LoVo (cell line): ENCODE data around the gene SYT5.

Experiments
- DNase-seq: peaks from one replicate; pipeline ENCODE4 v3.0.0-alpha.2; 2016; ENCODE audit warnings: low spot score

The SYT5 gene

DNA sequence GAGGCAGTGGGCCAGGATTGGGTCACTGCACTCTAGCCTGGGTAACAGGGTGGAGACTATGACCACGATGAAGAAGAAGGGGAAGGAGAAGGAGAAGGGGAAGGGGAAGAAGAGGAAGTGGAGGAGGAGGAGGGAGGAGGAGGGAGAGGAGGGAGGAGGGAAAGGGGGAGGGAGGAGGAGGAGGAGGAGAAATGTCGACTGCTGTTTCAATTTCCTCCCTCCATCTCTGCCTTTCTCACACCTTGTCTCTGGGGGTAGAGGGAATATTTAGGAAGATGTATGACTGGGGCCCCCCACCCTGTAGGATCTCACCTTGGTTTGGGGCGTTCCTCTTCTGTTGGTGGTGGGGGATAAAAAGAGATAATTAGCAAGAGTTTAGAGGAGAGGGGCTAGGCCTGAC, 34.9 kb downstream of the SYT5 start:
- no peak for DNase-seq

DNA sequence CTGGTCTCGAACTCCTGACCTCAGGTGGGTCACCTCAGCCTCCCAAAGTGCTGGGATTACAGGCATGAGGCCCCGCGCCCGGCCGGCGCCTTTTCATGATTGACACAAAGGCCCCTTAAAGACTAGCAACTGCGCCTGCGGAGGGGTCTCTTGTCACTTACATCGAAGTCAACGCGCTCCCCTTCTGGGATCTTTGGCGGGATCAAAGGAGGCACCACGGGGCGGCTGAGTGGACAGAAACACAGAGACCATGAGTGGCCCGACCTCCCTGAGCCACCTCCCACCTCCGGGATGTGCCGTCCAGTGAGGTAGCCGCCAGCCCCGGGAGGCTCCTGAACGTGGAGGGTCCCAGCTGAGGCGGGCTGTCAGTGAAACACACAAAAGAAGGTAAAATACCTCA, 38.4 kb downstream of the SYT5 start:
- DNase-seq, result no peak

DNA sequence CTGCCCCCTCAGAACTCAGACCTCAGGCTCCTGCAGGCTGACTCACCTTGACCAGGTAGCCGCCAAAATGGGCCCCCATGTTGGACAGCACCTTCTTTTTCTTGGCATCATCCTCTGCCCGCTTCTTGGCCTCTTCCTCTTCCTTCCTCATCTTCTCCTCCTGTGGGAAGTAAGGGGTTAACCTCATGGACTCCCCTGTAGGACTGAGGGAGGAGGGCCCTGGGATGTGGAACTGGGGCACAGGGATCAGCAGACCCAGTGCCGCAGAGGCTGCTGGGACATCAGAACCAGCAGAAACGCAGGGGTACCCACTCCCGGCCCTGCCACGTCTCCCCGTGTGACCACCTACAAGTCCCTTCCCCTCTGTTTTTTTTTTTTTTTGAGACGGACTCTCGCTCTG, 42.2 kb downstream of the SYT5 start:
- no peak for DNase-seq

DNA sequence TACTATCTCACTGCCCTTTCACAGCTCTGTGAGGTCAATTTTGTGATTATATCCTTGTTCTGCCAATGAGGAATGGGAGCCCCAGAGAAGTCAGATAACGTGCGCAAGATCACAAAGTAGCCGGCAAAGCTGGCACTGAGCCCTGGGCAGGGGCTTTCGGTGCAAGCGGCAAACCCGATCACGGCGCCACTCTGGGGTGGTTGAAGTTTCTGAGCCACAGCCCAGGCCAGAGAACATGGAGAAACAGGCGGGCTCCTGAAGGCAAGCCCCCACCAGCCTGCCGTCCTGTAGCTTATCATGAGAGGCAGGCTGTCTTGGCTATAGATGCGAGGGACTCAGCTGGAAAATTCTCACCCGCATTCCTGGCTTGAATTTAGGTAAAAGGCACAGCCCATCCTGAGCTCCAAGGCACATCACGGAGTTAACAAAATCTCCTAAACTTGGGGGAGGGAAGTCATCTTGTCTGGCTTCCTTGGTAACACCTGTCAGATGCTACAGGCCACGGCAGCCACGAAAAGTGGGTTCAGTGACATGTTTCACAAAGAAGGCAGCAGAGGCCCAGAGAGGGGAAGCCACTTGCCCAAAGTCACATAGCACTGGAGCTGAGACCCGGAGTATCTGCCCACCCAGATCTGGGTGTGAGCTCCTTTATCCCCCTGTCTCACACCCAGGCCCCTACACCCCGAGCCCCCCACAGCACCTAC, 43.5 kb downstream of the SYT5 start:
- DNase-seq, result no peak

DNA sequence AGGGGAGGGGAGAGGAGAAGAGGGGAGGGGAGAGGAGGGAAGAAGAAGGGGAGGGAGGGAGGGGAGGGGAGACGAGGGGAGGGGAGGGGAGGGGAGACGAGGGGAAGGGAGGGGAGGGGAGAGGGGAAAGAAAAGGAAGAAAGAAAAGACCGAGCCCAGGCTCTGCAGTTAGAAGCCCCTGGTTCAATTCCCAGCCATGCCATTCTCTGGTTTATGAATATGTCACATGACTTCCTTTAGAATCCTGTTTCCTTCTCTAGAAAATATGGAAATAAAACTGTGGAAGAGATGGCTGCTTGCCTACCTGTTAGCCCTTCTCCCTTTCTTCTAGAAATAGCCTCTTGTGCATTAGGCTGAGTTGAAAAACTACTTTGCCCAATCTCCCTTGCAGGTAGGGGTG, 45.4 kb downstream of the SYT5 start:
- DNase-seq, result no peak

DNA sequence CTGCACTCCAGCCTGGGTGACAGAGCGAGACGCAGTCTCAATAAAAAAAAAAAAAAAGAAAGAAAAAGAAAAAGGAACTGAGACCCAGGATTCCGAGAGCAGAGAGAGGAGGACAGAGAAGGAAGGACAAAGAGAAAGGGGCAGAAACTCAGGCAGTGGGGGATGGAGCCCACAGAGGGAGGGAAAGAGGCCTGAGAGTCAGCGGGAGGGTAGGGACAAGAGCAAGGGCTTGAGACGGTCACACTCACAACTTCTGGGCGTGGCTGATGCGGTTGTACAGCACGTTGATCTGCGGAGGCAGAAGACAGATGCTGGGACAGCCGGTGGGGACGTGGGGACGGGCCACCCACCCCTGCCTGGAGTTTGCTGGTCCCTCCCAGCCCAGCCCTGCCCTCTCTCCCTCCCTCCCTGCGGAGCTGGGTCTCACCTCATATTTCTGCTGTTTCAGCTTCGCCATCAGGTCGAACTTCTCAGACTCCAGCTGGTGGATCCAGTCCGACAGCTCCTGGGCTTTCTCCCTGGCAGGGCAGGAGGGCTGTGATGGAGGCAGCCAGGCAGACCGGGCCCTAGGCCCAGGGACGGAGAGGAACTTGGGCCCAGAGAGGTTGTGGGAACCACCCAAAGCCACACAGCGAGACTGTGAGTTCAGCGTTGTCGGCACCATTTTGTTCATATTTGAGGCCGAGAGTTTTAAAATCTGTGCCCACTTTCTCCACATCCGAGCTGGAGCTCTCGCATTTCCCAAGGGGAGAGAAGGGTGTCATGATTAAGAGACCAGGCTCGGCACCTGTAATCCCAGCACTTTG, 46.2 kb downstream of the SYT5 start:
- DNase-seq, result no peak

DNA sequence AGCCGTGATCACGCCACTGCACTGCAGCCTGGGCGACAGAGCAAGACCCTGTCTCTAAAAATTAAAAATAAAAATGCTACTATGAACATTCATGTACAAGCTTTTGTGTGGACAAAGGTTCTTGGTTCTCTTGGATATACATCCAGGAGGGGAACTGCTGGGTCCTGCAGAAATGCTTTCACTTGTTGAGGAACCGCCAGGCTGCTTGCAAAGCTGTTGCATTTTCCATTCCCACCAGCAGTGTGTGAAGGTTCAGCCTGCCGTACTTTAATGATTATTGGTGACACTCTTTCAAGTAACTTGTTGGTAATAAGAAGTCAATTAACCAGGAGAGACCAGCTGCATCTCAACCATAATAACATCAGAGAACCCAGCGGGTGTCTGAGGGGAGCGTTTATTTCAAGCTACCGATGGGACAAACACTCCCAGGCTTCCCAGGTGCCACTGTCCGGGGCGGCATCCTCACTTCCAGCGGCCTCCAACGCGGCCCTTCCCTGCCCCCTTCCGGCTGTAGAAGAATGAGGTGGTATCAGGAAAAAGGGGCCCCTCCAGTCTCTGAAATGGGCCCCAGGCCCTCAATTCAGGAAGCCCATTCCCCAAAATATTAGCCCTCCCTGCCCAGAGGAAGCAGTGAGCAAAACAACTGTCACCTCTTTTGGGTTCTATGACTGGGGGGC, 47.5 kb downstream of the SYT5 start:
- no peak for DNase-seq

DNA sequence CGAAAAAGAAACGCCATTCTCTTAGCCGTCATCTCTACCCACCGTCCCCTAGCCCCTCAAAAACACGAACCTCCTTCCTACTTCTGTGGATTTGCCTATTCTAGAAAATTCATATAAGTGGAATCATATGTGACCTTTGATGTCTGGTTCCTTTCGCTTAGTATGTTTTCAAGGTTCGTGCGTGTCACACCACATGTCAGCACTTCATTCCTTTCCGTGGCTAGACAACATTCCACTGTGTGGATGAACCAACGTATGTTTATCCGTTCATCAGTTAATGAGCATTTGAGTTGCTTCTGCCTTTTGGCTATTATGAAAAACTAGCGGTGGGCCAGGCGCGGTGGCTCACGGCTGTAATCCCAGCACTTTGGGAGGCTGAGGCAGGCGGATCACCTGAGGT, 48.7 kb downstream of the SYT5 start:
- no peak for DNase-seq
